Stimulated activated CD4-positive, alpha-beta T cell treated with anti-CD3 and anti-CD28 coated beads, Interleukin-12 subunit alpha, Interleukin-12 subunit beta, amount 100 ng/mL, for 48 hours (primary cell): Measurements from ENCODE around the gene LRRC57.
A peak's percentile ranks its signal among the peaks of the same experiment; 100 is the strongest.

Source experiments
- DNase-seq, 3 donors: peaks; one replicate each; pipeline ENCODE4 v3.0.0-alpha.2; 2020; ENCODE audit warnings: low read depth in 2 of 3, low spot score in 1 of 3

The LRRC57 gene

GRCh38 chr15:42493679-42494078, 54.9 kb downstream of the LRRC57 start:
- no peak for DNase-seq

GRCh38 chr15:42491539-42492225, 56.9 kb downstream of the LRRC57 start:
- no peak for DNase-seq

- DNase-seq = peak; percentile 72 to 79 (median 76)
These were observed 57.7 kb downstream of the LRRC57 start, which contains the start of gene ZNF106 for GRCh38 chr15:42490671-42491538. ZNF106 (minus strand) TSS chr15:42491141; CDS start chr15:42472289, 18,852 bp downstream.

- no peak for DNase-seq
These were observed 58.3 kb downstream of the LRRC57 start for GRCh38 chr15:42490291-42490670.
